Measurements from ENCODE around the gene ERP27.

ERP27 gene

DNA sequence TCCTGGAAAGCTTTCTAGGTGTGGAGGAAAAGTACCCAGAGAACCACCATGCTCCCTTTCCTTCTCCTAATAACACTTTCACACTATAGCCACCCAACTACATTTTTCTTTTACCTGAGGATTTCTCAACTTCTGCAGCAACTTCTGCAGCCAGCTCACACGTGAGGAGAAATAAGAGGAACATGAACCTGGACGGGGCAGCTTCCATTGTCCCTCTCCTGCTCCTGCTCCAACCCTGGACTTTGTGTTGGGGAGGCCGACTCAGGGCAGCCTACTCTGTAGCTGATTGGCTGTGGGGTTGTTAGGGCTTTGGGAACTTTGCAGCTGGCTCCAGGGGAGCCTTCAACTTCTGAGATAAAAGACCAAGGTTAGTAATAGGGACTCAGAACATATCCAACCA, at the start of gene ERP27:
Gene ERP27 (minus strand): TSS at position 237 of the 400 bp plus-strand sequence. CDS start 29 bp downstream, at position 208.
- Histone ChIP-seq H3K4me1 (ENCODE audit: control insufficient read depth, insufficient read depth, low read length) (no peaks in the 10 kb centered on the region), H3K36me3 (ENCODE audit: control insufficient read depth in 2 of 2, insufficient read depth in 1 of 2, low read length in 2 of 2) (no peaks in the 10 kb centered on the region), H3K27ac (ENCODE audit: extremely low read depth, low read depth, low read length) (no peak within 1 kb of the TSS), H3K9me3 (ENCODE audit: control insufficient read depth, insufficient read depth, low read depth, low read length) (no peaks in the 10 kb centered on the region), H3K4me3 (ENCODE audit: low read depth, low read length) (no peak within 1 kb of the TSS)
- ChIA-PET POLR2A (no interaction called here), CTCF (no interaction called here)
- TF ChIP-seq ZNF404 (tag by site-specific recombination; IDR thresholded peaks at IDR 0.05) (no peak), ZNF670 (tag by site-specific recombination; IDR thresholded peaks at IDR 0.05; ENCODE audit: low read depth) (no peak), ZNF501 (tag by site-specific recombination; IDR thresholded peaks at IDR 0.05) (no peak), GLIS2 (tag by site-specific recombination; IDR thresholded peaks at IDR 0.05) (no peak), ZNF416 (tag by site-specific recombination; IDR thresholded peaks at IDR 0.05) (no peak), ZSCAN23 (tag by site-specific recombination; IDR thresholded peaks at IDR 0.05) (no peak), ZNF292 (tag by site-specific recombination; IDR thresholded peaks at IDR 0.05; ENCODE audit: borderline replicate concordance, low read depth) (no peak), SCRT1 (tag by site-specific recombination; IDR thresholded peaks at IDR 0.05; ENCODE audit: borderline replicate concordance) (no peak), KLF1 (tag by site-specific recombination; IDR thresholded peaks at IDR 0.05) (no peak), ZBTB20 (tag by site-specific recombination; IDR thresholded peaks at IDR 0.05) (no peak), ZNF341 (tag by site-specific recombination; IDR thresholded peaks at IDR 0.05; ENCODE audit: low read depth) (no peak), ZNF677 (tag by site-specific recombination; IDR thresholded peaks at IDR 0.05) (no peak), ZNF37A (tag by site-specific recombination; IDR thresholded peaks at IDR 0.05) (no peak)
- TF ChIP-seq, protein P1, sequence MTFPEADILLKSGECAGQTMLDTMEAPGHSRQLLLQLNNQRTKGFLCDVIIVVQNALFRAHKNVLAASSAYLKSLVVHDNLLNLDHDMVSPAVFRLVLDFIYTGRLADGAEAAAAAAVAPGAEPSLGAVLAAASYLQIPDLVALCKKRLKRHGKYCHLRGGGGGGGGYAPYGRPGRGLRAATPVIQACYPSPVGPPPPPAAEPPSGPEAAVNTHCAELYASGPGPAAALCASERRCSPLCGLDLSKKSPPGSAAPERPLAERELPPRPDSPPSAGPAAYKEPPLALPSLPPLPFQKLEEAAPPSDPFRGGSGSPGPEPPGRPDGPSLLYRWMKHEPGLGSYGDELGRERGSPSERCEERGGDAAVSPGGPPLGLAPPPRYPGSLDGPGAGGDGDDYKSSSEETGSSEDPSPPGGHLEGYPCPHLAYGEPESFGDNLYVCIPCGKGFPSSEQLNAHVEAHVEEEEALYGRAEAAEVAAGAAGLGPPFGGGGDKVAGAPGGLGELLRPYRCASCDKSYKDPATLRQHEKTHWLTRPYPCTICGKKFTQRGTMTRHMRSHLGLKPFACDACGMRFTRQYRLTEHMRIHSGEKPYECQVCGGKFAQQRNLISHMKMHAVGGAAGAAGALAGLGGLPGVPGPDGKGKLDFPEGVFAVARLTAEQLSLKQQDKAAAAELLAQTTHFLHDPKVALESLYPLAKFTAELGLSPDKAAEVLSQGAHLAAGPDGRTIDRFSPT (tag by site-specific recombination; IDR thresholded peaks at IDR 0.05) = no peak
- TF ChIP-seq, protein P2, sequence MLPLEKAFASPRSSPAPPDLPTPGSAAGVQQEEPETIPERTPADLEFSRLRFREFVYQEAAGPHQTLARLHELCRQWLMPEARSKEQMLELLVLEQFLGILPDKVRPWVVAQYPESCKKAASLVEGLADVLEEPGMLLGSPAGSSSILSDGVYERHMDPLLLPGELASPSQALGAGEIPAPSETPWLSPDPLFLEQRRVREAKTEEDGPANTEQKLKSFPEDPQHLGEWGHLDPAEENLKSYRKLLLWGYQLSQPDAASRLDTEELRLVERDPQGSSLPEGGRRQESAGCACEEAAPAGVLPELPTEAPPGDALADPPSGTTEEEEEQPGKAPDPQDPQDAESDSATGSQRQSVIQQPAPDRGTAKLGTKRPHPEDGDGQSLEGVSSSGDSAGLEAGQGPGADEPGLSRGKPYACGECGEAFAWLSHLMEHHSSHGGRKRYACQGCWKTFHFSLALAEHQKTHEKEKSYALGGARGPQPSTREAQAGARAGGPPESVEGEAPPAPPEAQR (tag by site-specific recombination; IDR thresholded peaks at IDR 0.05) = no peak
- TF ChIP-seq, protein P3, sequence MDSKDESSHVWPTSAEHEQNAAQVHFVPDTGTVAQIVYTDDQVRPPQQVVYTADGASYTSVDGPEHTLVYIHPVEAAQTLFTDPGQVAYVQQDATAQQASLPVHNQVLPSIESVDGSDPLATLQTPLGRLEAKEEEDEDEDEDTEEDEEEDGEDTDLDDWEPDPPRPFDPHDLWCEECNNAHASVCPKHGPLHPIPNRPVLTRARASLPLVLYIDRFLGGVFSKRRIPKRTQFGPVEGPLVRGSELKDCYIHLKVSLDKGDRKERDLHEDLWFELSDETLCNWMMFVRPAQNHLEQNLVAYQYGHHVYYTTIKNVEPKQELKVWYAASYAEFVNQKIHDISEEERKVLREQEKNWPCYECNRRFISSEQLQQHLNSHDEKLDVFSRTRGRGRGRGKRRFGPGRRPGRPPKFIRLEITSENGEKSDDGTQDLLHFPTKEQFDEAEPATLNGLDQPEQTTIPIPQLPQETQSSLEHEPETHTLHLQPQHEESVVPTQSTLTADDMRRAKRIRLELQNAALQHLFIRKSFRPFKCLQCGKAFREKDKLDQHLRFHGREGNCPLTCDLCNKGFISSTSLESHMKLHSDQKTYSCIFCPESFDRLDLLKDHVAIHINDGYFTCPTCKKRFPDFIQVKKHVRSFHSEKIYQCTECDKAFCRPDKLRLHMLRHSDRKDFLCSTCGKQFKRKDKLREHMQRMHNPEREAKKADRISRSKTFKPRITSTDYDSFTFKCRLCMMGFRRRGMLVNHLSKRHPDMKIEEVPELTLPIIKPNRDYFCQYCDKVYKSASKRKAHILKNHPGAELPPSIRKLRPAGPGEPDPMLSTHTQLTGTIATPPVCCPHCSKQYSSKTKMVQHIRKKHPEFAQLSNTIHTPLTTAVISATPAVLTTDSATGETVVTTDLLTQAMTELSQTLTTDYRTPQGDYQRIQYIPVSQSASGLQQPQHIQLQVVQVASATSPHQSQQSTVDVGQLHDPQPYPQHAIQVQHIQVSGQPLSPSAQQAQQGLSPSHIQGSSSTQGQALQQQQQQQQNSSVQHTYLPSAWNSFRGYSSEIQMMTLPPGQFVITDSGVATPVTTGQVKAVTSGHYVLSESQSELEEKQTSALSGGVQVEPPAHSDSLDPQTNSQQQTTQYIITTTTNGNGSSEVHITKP (tag by site-specific recombination; IDR thresholded peaks at IDR 0.05) = no peak
- TF ChIP-seq, protein P4, sequence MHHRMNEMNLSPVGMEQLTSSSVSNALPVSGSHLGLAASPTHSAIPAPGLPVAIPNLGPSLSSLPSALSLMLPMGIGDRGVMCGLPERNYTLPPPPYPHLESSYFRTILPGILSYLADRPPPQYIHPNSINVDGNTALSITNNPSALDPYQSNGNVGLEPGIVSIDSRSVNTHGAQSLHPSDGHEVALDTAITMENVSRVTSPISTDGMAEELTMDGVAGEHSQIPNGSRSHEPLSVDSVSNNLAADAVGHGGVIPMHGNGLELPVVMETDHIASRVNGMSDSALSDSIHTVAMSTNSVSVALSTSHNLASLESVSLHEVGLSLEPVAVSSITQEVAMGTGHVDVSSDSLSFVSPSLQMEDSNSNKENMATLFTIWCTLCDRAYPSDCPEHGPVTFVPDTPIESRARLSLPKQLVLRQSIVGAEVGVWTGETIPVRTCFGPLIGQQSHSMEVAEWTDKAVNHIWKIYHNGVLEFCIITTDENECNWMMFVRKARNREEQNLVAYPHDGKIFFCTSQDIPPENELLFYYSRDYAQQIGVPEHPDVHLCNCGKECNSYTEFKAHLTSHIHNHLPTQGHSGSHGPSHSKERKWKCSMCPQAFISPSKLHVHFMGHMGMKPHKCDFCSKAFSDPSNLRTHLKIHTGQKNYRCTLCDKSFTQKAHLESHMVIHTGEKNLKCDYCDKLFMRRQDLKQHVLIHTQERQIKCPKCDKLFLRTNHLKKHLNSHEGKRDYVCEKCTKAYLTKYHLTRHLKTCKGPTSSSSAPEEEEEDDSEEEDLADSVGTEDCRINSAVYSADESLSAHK (tag by site-specific recombination; IDR thresholded peaks at IDR 0.05) = no peak

All from HEK293 (cell line).